NT2/D1 (cell line): ENCODE measurements around the gene PLIN4.
A peak's percentile ranks its signal among the peaks of the same experiment; 100 is the strongest.

Experiments used
- DNase-seq: peaks from one replicate; pipeline ENCODE4 v3.0.0-alpha.2; 2011; ENCODE audit warnings: low read depth, low spot score
- H3K27me3 ChIP-seq: 2 replicates; pipeline ENCODE4 v1.6.0; 2011; ENCODE audit warnings: mild to moderate bottlenecking; ENCODE audit not compliant: insufficient read length, insufficient read depth
- H3K36me3 ChIP-seq: 2 replicates; pipeline ENCODE4 v1.6.1; 2011; ENCODE audit warnings: mild to moderate bottlenecking, low read length, mixed read lengths; ENCODE audit not compliant: insufficient read depth, insufficient read length
- H3K4me1 ChIP-seq: 2 replicates; pipeline ENCODE4 v1.5.1; 2011; ENCODE audit not compliant: insufficient read depth, insufficient read length
- H3K4me3 ChIP-seq: 2 replicates; pipeline ENCODE4 v1.5.1; 2011; ENCODE audit warnings: low read depth; ENCODE audit not compliant: insufficient read length
- H3K9ac ChIP-seq: 2 replicates; pipeline ENCODE4 v1.6.0; 2011; ENCODE audit warnings: low read depth; ENCODE audit not compliant: insufficient read length
- H3K9me3 ChIP-seq: 2 replicates; pipeline ENCODE4 v1.5.1; 2011; ENCODE audit warnings: mild to moderate bottlenecking, low read length; ENCODE audit not compliant: insufficient read depth
- SUZ12 ChIP-seq: IDR thresholded peaks from 2 replicates; pipeline ENCODE4 v1.6.1; 2011; ENCODE audit not compliant: insufficient read length, insufficient read depth; ENCODE audit errors: extremely low read depth
- YY1 ChIP-seq: IDR thresholded peaks from 2 replicates; pipeline ENCODE4 v1.6.1; 2011; ENCODE audit not compliant: insufficient read length, insufficient read depth
- ZNF274 ChIP-seq: IDR thresholded peaks from 2 replicates; pipeline ENCODE4 v1.6.1; 2011; ENCODE audit warnings: mild to moderate bottlenecking, low read depth, low read length

PLIN4 gene

DNA sequence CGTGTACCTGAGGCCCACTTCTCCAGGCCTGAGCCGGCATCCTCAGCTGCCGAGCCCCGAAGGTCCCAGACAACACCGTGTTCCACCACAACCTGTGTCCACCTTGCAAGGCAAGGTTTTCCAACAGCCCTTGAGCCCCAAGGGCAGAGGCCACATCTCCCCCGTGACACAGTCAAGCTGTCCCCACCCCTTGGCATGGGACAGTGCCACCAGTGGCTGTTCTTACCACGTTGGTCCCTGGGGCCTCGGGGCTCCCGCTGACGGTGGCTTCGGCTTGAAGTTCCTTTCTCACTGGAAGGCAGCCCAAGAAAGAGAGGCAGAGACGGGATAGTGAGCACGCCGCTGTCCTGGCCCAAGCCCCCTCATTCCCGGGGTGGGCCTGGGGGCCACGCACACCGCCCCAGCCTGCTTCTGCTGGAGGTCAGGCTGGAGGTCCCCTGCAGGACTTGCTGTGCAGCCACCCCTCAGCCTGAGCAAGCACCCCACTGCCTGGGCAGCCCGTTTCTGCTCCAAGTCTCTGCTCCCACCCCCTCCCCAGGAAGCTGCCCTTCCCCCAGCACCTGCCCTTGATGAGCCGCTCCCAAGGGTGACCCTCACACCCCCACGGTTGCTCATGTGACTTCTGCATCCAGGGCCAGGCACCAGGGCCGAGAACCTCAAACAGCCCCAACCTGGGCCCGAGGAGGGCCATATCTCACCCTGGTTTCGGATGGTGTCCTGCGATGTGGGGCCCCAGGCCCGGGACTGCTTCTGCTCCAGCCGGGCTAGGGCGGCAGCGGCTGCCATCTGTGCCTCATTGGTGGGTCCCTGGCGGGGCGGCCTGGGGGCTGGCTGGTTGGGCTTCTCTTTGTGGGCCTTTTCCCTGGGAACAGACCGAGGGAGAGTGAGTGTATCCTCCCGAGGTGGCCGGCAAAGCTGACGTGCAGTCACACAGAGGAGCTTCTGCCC is 64.8 kb downstream of the PLIN4 start:
- Histone ChIP-seq H3K9ac (peak overlapping the region; percentile 36), H3K4me1 (peaks cover 24% of the 10 kb centered on the region), H3K4me3 (no peak overlapping the region), H3K27me3 (no peaks in the 10 kb centered on the region), H3K9me3 (no peaks in the 10 kb centered on the region), H3K36me3 (peaks cover 46% of the 10 kb centered on the region)
- DNase-seq: no peak
- TF ChIP-seq YY1 (no peak), SUZ12 (no peak), ZNF274 (no peak)

DNA sequence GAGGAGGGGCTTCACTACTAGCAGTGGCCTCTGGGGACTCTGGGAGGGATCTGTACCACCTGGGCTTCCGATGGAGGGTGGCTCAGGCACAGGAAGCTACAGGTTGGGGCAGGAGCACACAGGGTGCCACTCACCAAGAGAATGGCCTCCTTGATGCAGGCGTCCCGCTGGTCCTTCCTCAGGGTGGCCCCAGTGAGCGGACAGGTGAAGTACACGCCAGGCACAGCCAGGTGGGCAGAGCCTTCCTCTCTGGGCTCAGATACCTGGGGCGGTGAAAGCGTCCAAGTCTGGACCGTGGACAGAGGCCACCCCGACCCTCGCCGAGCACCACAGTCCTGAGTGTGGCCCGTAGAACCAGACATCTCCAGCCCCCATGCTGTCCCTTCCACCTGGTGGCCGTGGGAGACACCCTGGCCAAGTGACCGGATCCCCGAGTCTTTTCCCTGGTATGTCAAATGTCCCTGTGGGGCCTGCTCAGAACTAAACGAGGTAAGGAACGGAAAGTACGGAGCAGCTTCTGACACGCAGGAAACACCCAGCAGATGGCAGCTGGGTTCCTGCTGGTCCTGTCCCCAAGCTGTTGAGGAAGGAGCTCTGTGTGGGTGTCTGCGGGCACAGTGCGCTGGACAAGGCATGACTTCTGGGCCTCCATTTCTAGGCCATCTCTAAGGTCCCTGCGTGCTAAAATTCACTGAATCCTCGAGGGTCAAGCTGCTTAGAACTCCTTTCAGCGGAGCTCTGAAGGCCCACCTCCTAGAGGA is 65.9 kb downstream of the PLIN4 start:
- no peak for DNase-seq
- H3K36me3 ChIP-seq: peaks cover 57% of the 10 kb centered on the region
- no peaks in the 10 kb centered on the region for H3K27me3 ChIP-seq
- TF ChIP-seq SUZ12 (no peak), ZNF274 (no peak), YY1 (no peak)
- no peaks in the 10 kb centered on the region for H3K9me3 ChIP-seq
- peaks cover 30% of the 10 kb centered on the region for H3K4me1 ChIP-seq
- H3K9ac ChIP-seq: peak overlapping the region; percentile 26
- H3K4me3 ChIP-seq: no peak overlapping the region
